GM12864 (cell line): ENCODE data around the gene RALY.

ENCODE experiments used
- DNase-seq: peaks from one replicate; pipeline ENCODE4 v3.0.0-alpha.2; 2011; ENCODE audit warnings: low read depth
- H3K4me3 ChIP-seq: 2 replicates; pipeline ENCODE4 v1.5.1; 2011; ENCODE audit warnings: mild to moderate bottlenecking, low read depth, low read length, control low read depth
- TF ChIP-seq, protein P1 (sequence below): IDR thresholded peaks from 2 replicates; pipeline ENCODE4 v1.5.1; 2011; ENCODE audit warnings: low read depth, mild to moderate bottlenecking, moderate library complexity, low read length, control low read depth, inconsistent platforms; ENCODE audit errors: missing control alignments

The RALY gene

DNA sequence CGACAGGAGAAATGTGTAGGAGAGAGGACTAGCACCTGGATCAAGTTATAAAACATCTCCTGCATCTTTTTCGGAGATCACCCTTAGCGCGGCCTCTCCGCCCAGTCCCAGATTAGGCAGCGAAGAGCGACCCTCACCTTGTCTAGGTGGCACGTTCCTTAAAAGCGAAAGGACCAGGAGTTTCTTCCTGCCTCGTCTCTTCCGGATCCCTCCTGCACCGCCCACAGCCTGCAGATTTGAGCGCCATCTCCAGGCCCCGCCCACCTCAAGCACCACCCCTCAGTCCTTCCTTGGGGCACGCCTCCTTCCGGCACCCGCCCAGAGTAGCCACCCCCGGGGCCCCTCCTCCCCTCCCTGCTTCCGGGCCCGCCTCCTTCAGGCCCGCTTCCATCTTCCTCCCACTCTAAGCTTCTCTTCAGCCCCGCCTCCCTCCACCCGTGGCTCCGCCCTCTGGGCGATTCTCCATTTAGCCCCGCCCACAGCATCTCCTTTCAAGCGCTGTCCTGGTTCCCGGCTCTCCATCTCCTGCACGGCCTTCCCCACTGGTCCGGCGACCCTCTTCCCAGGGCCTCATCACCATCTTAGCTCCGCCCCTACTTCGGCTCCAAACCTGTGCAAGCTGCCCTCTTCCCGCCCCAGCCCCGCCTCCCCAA, 662 bp upstream of the RALY start:
- DNase-seq, result peak; percentile 93
- H3K4me3 ChIP-seq, result peak overlapping the region; percentile 79
- TF ChIP-seq, protein P1, sequence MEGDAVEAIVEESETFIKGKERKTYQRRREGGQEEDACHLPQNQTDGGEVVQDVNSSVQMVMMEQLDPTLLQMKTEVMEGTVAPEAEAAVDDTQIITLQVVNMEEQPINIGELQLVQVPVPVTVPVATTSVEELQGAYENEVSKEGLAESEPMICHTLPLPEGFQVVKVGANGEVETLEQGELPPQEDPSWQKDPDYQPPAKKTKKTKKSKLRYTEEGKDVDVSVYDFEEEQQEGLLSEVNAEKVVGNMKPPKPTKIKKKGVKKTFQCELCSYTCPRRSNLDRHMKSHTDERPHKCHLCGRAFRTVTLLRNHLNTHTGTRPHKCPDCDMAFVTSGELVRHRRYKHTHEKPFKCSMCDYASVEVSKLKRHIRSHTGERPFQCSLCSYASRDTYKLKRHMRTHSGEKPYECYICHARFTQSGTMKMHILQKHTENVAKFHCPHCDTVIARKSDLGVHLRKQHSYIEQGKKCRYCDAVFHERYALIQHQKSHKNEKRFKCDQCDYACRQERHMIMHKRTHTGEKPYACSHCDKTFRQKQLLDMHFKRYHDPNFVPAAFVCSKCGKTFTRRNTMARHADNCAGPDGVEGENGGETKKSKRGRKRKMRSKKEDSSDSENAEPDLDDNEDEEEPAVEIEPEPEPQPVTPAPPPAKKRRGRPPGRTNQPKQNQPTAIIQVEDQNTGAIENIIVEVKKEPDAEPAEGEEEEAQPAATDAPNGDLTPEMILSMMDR, result no peak

DNA sequence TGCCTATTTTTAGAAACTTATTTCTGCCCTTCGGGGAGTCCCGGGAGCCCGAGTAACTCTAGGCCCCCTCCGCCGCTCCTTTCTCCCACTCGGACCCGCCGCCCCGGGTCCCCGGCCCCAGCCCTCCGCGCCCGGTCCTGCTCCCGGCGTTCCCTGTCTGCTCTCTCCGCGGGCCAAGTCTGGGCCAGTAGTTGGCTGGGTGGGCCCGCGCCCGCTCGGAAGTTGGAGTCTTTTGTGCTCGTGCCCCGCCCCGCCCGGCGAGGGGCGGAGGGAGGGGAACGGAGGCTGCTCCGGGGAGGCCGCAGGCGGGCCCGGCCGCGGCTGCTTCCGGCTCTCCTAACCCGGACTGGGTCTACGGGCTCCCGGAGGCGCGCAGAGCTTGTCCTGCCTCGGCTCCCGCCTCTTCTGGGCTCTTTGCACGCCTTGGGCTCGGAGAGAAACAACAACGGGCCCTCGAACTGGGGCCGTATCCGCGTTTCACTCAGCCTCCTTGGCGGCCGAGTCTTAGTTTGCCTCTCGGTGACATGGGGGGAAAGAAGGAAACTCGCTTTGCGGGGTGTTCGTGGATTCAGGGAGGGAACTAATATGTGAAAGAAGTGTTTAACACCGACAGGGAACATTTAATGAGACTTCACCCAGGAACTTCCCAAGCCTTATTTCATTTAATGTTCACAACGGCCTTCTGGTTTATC, 657 bp downstream of the RALY start:
- peak; percentile 40 for DNase-seq
- TF ChIP-seq, protein P1, result no peak
- peak overlapping the region; percentile 79 for H3K4me3 ChIP-seq

DNA sequence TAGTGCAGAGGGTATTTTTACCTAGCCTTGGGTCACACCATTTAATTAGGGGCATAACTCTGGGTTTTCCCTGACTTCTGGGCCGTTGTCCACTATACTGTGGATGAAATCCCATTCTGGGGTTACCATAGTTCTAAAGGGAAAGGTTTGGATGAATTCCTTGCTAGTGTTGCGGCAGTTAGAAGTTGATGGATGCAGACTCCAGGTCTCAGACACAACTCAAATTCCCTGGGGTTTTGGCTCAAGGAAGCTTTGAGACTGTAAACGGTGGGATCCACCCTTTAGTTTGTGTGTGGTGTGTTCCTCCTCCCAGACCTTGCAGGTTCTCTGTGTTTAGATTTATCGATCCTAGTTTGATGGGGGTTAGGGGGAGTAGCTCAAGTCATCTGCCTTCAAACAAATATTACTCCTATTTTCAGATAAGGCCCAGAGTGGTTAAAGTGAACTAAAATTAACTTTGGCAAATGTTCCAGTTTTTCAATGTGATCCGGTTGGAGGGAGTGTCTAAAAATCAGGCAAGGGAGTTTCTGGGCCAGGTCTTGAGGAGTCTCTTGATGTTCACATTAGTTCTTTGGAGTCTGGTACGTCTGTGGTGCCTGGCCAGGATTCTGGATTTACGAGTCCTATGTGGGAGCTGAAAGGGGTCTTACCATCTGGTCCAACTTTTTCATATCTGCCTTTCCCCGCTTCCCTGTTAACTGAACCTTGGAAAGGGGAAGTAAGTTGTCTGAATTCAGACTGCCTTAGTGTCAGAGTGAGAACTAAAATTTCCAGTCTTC, 1.5 kb downstream of the RALY start:
- peak overlapping the region; percentile 79 for H3K4me3 ChIP-seq
- no peak for DNase-seq
- TF ChIP-seq, protein P1, result no peak

DNA sequence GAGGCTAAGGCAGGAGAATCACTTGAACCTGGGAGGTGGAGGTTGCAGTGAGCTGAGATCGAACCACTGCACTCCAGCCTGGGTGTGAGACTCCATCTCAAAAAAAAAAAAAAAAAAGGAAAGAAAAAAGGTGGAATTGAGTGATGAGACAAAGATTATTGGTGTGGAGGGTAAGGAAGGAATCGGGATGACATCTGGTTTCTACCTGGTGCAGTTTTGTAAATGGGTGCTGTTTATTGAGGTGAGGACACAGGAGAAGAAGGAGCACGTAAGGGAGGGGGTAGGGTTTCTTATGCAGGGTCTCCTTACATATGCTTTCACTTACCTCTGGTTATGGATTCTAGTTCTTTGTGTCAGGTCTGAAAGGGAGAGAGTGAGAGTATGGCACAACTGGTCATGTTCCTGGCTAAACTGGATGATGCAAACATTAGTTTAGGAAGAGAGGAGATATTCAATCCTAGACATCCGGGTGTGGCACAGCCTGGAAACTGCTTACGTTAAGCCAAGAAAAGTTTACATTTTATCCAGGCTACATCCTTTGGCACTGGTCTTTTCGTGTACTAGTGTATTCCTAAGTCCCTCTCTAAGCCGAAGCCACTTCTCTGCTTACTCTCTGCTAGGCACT, 5.4 kb downstream of the RALY start:
- TF ChIP-seq, protein P1, result no peak
- H3K4me3 ChIP-seq, result no peak overlapping the region
- no peak for DNase-seq

DNA sequence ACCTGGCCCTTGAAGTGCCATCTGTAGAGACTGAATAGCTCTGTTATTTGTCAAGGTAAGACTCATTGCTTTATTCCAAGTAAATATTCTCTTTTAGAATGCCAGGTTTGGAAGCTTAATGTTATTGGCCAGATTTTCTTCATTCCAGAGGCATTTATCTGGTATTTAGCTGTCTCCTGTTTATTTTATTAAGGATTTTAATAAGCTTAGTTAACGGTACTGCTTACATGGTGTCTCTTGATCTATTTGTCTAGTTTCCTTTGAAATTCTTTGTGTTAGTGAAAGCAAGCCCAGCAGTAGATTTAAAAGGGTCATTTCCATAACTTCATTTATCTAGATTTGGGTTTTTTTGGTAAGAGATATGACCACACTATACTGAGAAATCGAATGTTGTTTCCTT, 7.7 kb downstream of the RALY start:
- H3K4me3 ChIP-seq, result no peak overlapping the region
- DNase-seq, result no peak
- TF ChIP-seq, protein P1, result no peak

DNA sequence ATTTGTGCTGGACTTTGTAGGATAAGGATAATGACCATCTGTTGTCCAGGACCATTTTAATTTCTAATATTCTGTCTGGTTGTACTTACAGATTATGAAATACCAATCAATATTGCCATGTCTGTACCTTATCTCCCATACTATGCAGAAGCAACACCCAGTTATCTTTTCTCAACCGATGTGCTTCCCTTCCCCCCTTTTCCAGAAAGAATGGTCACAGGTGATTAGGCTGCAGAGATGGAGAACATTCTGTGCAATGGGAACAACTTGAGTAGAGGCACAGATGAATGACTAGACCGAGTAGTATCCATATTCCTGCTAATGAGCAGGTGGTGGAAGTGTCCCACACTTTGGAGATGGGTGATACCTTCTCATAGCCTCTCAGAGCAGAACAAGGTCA, 10.5 kb downstream of the RALY start:
- DNase-seq, result no peak
- TF ChIP-seq, protein P1, result no peak
- H3K4me3 ChIP-seq, result no peak overlapping the region
